GM12878 (cell line): ENCODE measurements around the gene DOLPP1. TPM values are rescaled to one million over a fixed set of nuclear protein-coding genes. Genes with fewer than 3 reads are reported as not detected.

ENCODE experiments used
- ATAC-seq: fragments of 200-7000 bp; cut with Tn5 transposase; 3 replicates; pipeline ENCODE4 v1.9.1; 2020; ENCODE audit warnings: mild to moderate bottlenecking, moderate library complexity
- BruUV-seq: library from RNA; stranded (reverse); fragments of 400-500 nt; replicated peaks from 2 replicates; lab custom pipeline; 2021; lab: Mats Ljungman, UMichigan
- CTCF ChIA-PET: fragments of 300-600 bp; sonication (Branson Sonifier 250); formaldehyde crosslinking; extraction: SDS; loops from one replicate; lab custom pipeline; 2021; ENCODE audit warnings: inconsistent platforms; lab: Yijun Ruan, JAX
- POLR2A ChIA-PET: fragments of 350-600 bp; formaldehyde crosslinking; extraction: SDS; loops from one replicate; lab custom pipeline; 2021; ENCODE audit warnings: inconsistent platforms; lab: Charles Lee
- RAD21 ChIA-PET: fragments of 300-600 bp; sonication (Branson Sonifier 250); formaldehyde crosslinking; loops from one replicate; lab custom pipeline; 2023; ENCODE audit warnings: antibody characterized with exemption; ENCODE audit not compliant: unreplicated experiment; lab: Charles Lee
- SMC1A ChIA-PET: fragments of 300-600 bp; sonication (Branson Sonifier 250); formaldehyde crosslinking; loops from one replicate; lab custom pipeline; 2023; ENCODE audit not compliant: unreplicated experiment, uncharacterized antibody; lab: Charles Lee
- DNase-seq: peaks from one replicate; pipeline ENCODE4 v3.0.0-alpha.2; 2011; ENCODE audit warnings: low read depth, low spot score
- FAIRE-seq: peaks from 3 replicates; lab custom pipeline; 2011; peaks lifted over from hg19 to GRCh38; lab: Jason Lieb, UNC
- H2AFZ ChIP-seq: 2 replicates; pipeline ENCODE4 v1.6.0; 2011; ENCODE audit warnings: low read depth, low read length, control low read depth; ENCODE audit not compliant: control insufficient read depth
- H3K27ac ChIP-seq: 2 replicates; pipeline ENCODE4 v1.5.1; 2011; ENCODE audit warnings: control low read depth; ENCODE audit not compliant: control insufficient read depth, insufficient read depth
- H3K27me3 ChIP-seq, 2 experiments: replicated peaks in 1 of 2; 2 replicates each; pipeline versions ENCODE4 v1.6.0 to v1.6.1; 2011; ENCODE audit warnings: low read length in 1 of 2; ENCODE audit not compliant: control insufficient read depth in 2 of 2, insufficient read depth in 2 of 2
- H3K36me3 ChIP-seq, 2 experiments: 2 replicates each; pipeline ENCODE4 v1.5.1; 2011; ENCODE audit warnings: low read length in 1 of 2; ENCODE audit not compliant: control insufficient read depth in 2 of 2, insufficient read depth in 2 of 2
- H3K4me1 ChIP-seq: 2 replicates; pipeline ENCODE4 v1.6.1; 2011; ENCODE audit warnings: mild to moderate bottlenecking, low read length, moderate library complexity, mixed read lengths; ENCODE audit not compliant: control insufficient read depth, insufficient read depth
- H3K4me2 ChIP-seq: 2 replicates; pipeline ENCODE4 v1.6.0; 2011; ENCODE audit warnings: control low read depth; ENCODE audit not compliant: control insufficient read depth, insufficient read depth
- H3K4me3 ChIP-seq: fragments of 200-600 bp; sonication (generic); 2 replicates; pipeline ENCODE4 v1.5.1; 2016
- H3K79me2 ChIP-seq: 2 replicates; pipeline ENCODE4 v1.6.0; 2011; ENCODE audit warnings: low read length; ENCODE audit not compliant: control insufficient read depth, insufficient read depth
- H3K9ac ChIP-seq: 2 replicates; pipeline ENCODE4 v1.8.0; 2011; ENCODE audit warnings: low read length, control low read depth, mixed read lengths; ENCODE audit not compliant: control insufficient read depth, insufficient read depth
- H3K9me3 ChIP-seq: replicated peaks from 3 replicates; pipeline ENCODE4 v1.5.1; 2011; ENCODE audit warnings: mild to moderate bottlenecking, low read length; ENCODE audit not compliant: control insufficient read depth, insufficient read depth
- H4K20me1 ChIP-seq: 2 replicates; pipeline ENCODE4 v1.6.0; 2011; ENCODE audit not compliant: control insufficient read depth, insufficient read depth
- BACH1 ChIP-seq: fragments of 450-650 bp; IDR thresholded peaks from 2 replicates; pipeline ENCODE4 v1.6.1; 2017; ENCODE audit warnings: mild to moderate bottlenecking, borderline replicate concordance
- CBFB ChIP-seq: IDR thresholded peaks from 2 replicates; pipeline ENCODE4 v1.6.1; 2016; ENCODE audit warnings: antibody characterized with exemption, low read depth
- DPF2 ChIP-seq: fragments of 450-650 bp; IDR thresholded peaks from 2 replicates; pipeline ENCODE4 v1.6.1; 2017; ENCODE audit warnings: mild to moderate bottlenecking
- IKZF2 ChIP-seq, 2 experiments: fragments of 450-650 bp; IDR thresholded peaks; 2 replicates each; pipeline ENCODE4 v1.6.1; 2017; ENCODE audit warnings: mild to moderate bottlenecking in 2 of 2, moderate library complexity in 2 of 2
- JUNB ChIP-seq: IDR thresholded peaks from 2 replicates; pipeline ENCODE4 v1.6.1; 2016; ENCODE audit warnings: antibody characterized with exemption, mild to moderate bottlenecking
- MTA3 ChIP-seq: IDR thresholded peaks from 2 replicates; pipeline ENCODE4 v1.6.1; 2012; ENCODE audit warnings: low read length, inconsistent platforms, borderline replicate concordance
- NR2C1 ChIP-seq: fragments of 450-650 bp; IDR thresholded peaks from 2 replicates; pipeline ENCODE4 v1.6.1; 2017; ENCODE audit warnings: antibody characterized with exemption, mild to moderate bottlenecking, moderate library complexity
- PAX8 ChIP-seq: fragments of 450-650 bp; IDR thresholded peaks from 2 replicates; pipeline ENCODE4 v1.6.1; 2017; ENCODE audit warnings: mild to moderate bottlenecking, moderate library complexity
- RAD51 ChIP-seq: fragments of 450-650 bp; IDR thresholded peaks from 2 replicates; pipeline ENCODE4 v1.6.1; 2016; ENCODE audit warnings: moderate library complexity, mild to moderate bottlenecking, inconsistent platforms
- RB1 ChIP-seq: fragments of 450-650 bp; formaldehyde crosslinking; IDR thresholded peaks from 2 replicates; pipeline ENCODE4 v1.6.1; 2017; ENCODE audit warnings: mild to moderate bottlenecking, borderline replicate concordance
- SMARCA5 ChIP-seq: fragments of 450-650 bp; IDR thresholded peaks from 2 replicates; pipeline ENCODE4 v1.6.1; 2017; ENCODE audit warnings: mild to moderate bottlenecking
- STAT3 ChIP-seq: IDR thresholded peaks from 2 replicates; pipeline ENCODE4 v1.6.1; 2011; ENCODE audit warnings: low read depth, low read length, improper control_type of control experiment
- TARDBP ChIP-seq: IDR thresholded peaks from 2 replicates; pipeline ENCODE4 v1.6.1; 2016; ENCODE audit warnings: borderline replicate concordance
- TCF7 ChIP-seq: IDR thresholded peaks from 2 replicates; pipeline ENCODE4 v1.6.1; 2014; ENCODE audit warnings: antibody characterized with exemption, borderline replicate concordance
- ZNF24 ChIP-seq: fragments of 450-650 bp; IDR thresholded peaks from 2 replicates; pipeline ENCODE4 v1.6.1; 2017; ENCODE audit warnings: antibody characterized with exemption, mild to moderate bottlenecking
- WGBS: methylation state at CpG from one replicate; pipeline ENCODE4 v1.1.6; 2016; ENCODE audit warnings: low lambda C conversion rate; ENCODE audit not compliant: insufficient replicate concordance, insufficient coverage; ENCODE audit errors: missing lambda C conversion rate; 5-methylcytosine and 5-hydroxymethylcytosine counted together
- in situ Hi-C: fragments of 300-500 bp; cut with MboI; formaldehyde crosslinking; loops from 9 replicates; pipeline ENCODE4 v1.14.3; 2018; ENCODE audit warnings: mixed read lengths
- intact Hi-C: fragments of 100-400 bp; cut with micrococcal nuclease; formaldehyde crosslinking; loops from one replicate; pipeline ENCODE4 v1.14.2; 2022; ENCODE audit not compliant: unreplicated experiment
- polyA plus RNA-seq, 11 experiments: library from polyadenylated mRNA; depleted of rRNA in 4 of 11; unstranded in 6 of 11; stranded (reverse) in 5 of 11; fragments of >200 nt; fragmentation: Nextera tagmentation in 4 of 11; fragmentation: Illumina TruSeq in 1 of 11; extraction: Ambion mirVana in 4 of 11; extraction: Trizol in 1 of 11; gene quantifications; 1 replicate in 1 of 11; 2 replicates in 10 of 11; pipeline versions ENCODE4 v1.2.1 to v1.2.3, GENCODE V29; 2011 to 2016; ENCODE audit warnings: inconsistent platforms in 2 of 11, missing spikeins in 2 of 11, low read depth in 1 of 11
- total RNA-seq, 4 experiments: library from RNA; depleted of rRNA in 3 of 4; stranded (reverse); fragments of >200 nt in 3 of 4; fragmentation: Illumina TruSeq in 1 of 4; extraction: Trizol in 1 of 4; gene quantifications; 2 replicates each; pipeline versions ENCODE4 v1.2.1 to v1.2.3, GENCODE V29; 2013 to 2021
- TF ChIP-seq, protein P1 (sequence below): IDR thresholded peaks from 2 replicates; pipeline ENCODE4 v1.6.1; 2012; ENCODE audit warnings: low read depth, low read length, improper control_type of control experiment
- TF ChIP-seq, protein P2 (sequence below): IDR thresholded peaks from 2 replicates; pipeline ENCODE4 v1.6.1; 2011; ENCODE audit warnings: low read depth, low read length, improper control_type of control experiment, borderline replicate concordance
- TF ChIP-seq, protein P3 (sequence below): fragments of 450-650 bp; IDR thresholded peaks from 2 replicates; pipeline ENCODE4 v1.6.1; 2017; ENCODE audit warnings: borderline replicate concordance
- TF ChIP-seq, protein P4 (sequence below): IDR thresholded peaks from 2 replicates; pipeline ENCODE4 v1.6.1; 2011; ENCODE audit warnings: mild to moderate bottlenecking, low read depth, low read length, moderate library complexity; ENCODE audit not compliant: insufficient replicate concordance

Gene DOLPP1
- total and polyA plus RNA-seq, 10 of the 15 experiments (the other 5 are each of a cell fraction or from before 2014, with no cell fraction given), result 0.76 to 19.9 (median 13.4) TPM

DNA sequence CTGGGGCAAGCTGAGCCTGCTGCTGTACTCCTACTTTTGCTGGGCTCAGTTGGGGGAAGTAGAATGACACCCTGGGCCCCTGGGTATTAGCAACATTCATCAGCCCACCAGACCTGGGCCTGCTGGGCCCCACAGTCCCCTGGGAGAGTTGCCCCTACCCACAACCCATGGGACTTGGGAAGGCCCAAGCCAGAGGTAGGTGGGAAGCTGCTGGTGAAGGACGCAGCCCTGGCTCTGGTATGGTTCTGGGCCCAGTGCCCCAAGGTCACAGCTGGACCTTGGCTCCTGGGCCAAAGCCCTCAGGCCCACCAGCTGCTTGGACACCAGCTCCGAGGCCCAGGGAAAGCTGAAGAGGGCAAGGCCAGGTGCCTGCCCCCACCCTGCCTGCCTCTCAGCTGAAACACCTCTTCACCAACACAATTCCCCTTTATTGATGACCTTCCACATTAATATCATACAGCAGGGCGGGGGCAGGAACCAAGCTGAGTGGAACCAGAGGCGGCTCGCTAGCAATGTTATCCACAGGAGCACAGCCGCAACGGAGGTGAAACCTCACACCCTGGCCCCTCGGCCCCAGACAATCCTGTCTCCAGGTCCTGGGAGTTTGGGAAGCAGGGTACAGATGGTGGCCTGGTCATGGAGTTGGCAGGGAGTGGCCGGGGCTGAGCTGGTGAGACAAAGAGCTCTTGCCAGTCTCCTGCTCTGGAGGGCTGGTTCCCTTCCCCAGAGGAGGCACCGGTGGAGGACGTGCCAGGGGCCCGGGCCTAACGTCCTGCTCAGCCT lies 13.7 kb downstream of the DOLPP1 start (continued):
- no peak for TF ChIP-seq TARDBP
- TF ChIP-seq CBFB, result no peak
- TF ChIP-seq, protein P1, sequence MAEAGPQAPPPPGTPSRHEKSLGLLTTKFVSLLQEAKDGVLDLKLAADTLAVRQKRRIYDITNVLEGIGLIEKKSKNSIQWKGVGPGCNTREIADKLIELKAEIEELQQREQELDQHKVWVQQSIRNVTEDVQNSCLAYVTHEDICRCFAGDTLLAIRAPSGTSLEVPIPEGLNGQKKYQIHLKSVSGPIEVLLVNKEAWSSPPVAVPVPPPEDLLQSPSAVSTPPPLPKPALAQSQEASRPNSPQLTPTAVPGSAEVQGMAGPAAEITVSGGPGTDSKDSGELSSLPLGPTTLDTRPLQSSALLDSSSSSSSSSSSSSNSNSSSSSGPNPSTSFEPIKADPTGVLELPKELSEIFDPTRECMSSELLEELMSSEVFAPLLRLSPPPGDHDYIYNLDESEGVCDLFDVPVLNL, result no peak
- TF ChIP-seq, protein P2, sequence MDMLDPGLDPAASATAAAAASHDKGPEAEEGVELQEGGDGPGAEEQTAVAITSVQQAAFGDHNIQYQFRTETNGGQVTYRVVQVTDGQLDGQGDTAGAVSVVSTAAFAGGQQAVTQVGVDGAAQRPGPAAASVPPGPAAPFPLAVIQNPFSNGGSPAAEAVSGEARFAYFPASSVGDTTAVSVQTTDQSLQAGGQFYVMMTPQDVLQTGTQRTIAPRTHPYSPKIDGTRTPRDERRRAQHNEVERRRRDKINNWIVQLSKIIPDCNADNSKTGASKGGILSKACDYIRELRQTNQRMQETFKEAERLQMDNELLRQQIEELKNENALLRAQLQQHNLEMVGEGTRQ, result no peak
- TF ChIP-seq TCF7, result no peak
- no peak for TF ChIP-seq STAT3
- TF ChIP-seq MTA3, result no peak
- TF ChIP-seq JUNB, result no peak

DNA sequence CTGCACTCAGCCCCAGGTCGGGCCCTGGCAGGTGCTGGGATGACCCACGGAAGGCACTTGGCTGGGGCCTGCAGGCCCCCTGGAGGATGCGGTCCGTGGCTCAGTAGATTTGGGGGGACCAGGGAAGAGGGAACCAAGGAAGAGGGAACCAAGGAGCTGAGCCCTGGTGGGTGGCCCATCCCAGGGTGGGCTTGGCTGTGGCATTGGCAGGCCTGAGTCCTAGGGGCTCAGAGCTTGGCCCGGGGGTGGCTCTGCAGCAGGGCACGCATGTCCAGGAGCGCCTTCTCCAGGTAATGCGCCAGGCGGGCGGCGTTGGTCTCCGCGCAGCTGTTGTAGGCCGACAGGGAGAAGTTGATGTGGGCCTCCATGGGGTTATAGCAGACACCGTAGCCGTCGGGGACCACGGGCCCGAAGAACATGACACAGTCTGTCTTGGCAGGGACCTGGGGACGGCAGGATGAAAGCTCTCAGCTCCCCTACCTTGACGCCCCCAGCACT lies 14.3 kb downstream of the DOLPP1 start:
- ChIA-PET RAD21 (no interaction called here), SMC1A (no interaction called here), CTCF (interaction anchor here (2.1 kb wide), 1 partner anchor 8 kb away, joined by 6 read pairs; no protein-coding TSS in a partner anchor), POLR2A (no interaction called here)
- H3K79me2 ChIP-seq, result no peaks in the 10 kb centered on the region
- WGBS, result 82% methylated on average over 21 of the region's 21 CpGs
- H2AFZ ChIP-seq, result no peak overlapping the region
- TF ChIP-seq JUNB (no peak), ZNF24 (no peak), STAT3 (no peak), RAD51 (no peak), BACH1 (no peak), NR2C1 (no peak), IKZF2 (IDR thresholded peaks at IDR 0.05) (no peak), SMARCA5 (no peak), RB1 (no peak), DPF2 (no peak), PAX8 (no peak)
- TF ChIP-seq, protein P3, sequence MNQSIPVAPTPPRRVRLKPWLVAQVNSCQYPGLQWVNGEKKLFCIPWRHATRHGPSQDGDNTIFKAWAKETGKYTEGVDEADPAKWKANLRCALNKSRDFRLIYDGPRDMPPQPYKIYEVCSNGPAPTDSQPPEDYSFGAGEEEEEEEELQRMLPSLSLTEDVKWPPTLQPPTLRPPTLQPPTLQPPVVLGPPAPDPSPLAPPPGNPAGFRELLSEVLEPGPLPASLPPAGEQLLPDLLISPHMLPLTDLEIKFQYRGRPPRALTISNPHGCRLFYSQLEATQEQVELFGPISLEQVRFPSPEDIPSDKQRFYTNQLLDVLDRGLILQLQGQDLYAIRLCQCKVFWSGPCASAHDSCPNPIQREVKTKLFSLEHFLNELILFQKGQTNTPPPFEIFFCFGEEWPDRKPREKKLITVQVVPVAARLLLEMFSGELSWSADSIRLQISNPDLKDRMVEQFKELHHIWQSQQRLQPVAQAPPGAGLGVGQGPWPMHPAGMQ, result no peak
- TF ChIP-seq, protein P4, sequence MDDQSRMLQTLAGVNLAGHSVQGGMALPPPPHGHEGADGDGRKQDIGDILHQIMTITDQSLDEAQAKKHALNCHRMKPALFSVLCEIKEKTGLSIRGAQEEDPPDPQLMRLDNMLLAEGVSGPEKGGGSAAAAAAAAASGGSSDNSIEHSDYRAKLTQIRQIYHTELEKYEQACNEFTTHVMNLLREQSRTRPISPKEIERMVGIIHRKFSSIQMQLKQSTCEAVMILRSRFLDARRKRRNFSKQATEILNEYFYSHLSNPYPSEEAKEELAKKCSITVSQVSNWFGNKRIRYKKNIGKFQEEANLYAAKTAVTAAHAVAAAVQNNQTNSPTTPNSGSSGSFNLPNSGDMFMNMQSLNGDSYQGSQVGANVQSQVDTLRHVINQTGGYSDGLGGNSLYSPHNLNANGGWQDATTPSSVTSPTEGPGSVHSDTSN, result no peak
- no peaks in the 10 kb centered on the region for H3K9me3 ChIP-seq
- DNase-seq, result no peak
- H3K9ac ChIP-seq, result no peak overlapping the region
- H4K20me1 ChIP-seq, result no peaks in the 10 kb centered on the region
- H3K4me3 ChIP-seq, result no peak overlapping the region
- no peak overlapping the region for H3K4me2 ChIP-seq
- H3K27me3 ChIP-seq, result no peaks in the 10 kb centered on the region
- intact Hi-C loops, result no loop called here
- no peak for FAIRE-seq
- in situ Hi-C loops, result no loop called here
- BruUV-seq, result no TSS peak
- H3K4me1 ChIP-seq, result no peaks in the 10 kb centered on the region
- peaks cover 0 to under 1% of the 10 kb centered on the region in 2 experiments; a peak in 1 of 4 replicates for H3K36me3 ChIP-seq
- no peak for ATAC-seq
- no peak overlapping the region for H3K27ac ChIP-seq
